Measurements from ENCODE around the gene MARS1. TPM values are rescaled to one million over a fixed set of nuclear protein-coding genes. Genes with fewer than 3 reads are reported as not detected.
"Not testable (repeated sequence)": the region's sequence is repeated elsewhere in the genome, so short reads cannot be mapped to it uniquely, and the experiment has no call there.

MARS1 gene
- total RNA-seq: 10 to 100 TPM; 37.7 to 81.1 (median 42.0) TPM

DNA sequence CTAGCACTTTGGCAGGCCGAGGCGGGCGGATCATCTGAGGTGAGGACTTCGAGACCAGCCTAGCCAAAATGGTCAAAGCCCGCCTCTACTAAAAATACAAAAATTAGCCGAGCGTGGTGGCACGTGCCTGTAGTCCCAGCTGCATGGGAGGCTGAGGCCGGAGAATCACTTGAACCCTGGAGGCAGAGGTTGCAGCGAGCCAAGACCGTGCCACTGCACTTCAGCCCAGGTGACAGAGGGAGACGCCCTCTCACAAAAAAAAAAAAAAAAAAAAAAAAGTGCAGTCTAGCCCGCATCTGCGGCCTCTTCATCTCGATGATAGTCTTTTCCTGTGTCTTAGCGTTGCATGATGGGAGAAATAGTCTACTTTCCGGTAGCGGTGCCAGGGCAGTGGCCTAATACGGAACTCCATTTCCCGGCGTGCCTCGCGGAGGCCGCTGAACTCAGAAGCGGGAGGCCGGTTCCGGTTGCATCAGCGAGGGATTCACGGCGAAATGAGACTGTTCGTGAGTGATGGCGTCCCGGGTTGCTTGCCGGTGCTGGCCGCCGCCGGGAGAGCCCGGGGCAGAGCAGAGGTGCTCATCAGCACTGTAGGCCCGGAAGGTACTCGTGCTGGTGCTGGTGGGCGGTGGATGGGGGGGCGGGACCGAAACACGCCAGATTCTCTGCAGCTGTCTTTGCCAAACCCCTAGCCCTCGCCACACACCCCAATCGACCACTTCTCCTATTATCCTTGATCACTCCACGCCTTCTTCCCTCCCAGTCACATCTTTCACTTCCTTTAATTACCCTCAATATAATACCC lies at the start of gene MARS1:
Gene MARS1 (plus strand): TSS at position 472 of the 805 bp plus-strand sequence. CDS start 23 bp downstream, at position 495.
- Histone ChIP-seq H3K36me3 (peaks cover 0 to 35% of the 10 kb centered on the region in 2 donors), H3K9me3 (no peaks in the 10 kb centered on the region), H3K4me3 (peak within 1 kb of the TSS; percentile 74 to 95 (median 76)), H3K27ac (peak within 1 kb of the TSS; percentile 83 to 86 (median 84)), H3K27me3 (no peaks in the 10 kb centered on the region), H3K4me1 (peaks cover 10 to 13% of the 10 kb centered on the region in 2 donors)
- in situ Hi-C loops (cut with MboI; ENCODE audit: low sequenced_read_pairs in 4 of 4) (no loop called here), intact Hi-C loops (cut with DNase I; ENCODE audit: low total_unique reads) (loop anchor here (1.0 to 2.0 kb wide), 2 partner anchors 33 to 59 kb away; partner anchors contain the start of genes DCTN2 and DDIT3)
- DNase-seq (peak; percentile 94 to 96), ATAC-seq (peak; percentile 100)
- TF ChIP-seq CTCF (IDR thresholded peaks at IDR 0.05 in 4 of 5, conservative IDR thresholded peaks at IDR 0.05 in 1 of 5) (no peak), POLR2A (IDR thresholded peaks at IDR 0.05) (peak; percentile 47 to 73)

GRCh38 chr12:57438400-57438799 lies 49.5 kb upstream of the MARS1 start:
- Histone ChIP-seq H3K4me3 (no peak overlapping the region), H3K9me3 (no peaks in the 10 kb centered on the region), H3K27me3 (no peaks in the 10 kb centered on the region), H3K27ac (no peak overlapping the region), H3K4me1 (no peaks in the 10 kb centered on the region), H3K36me3 (no peaks in the 10 kb centered on the region)
- no peak for ATAC-seq
- in situ Hi-C loops (cut with MboI; ENCODE audit: low sequenced_read_pairs in 4 of 4) (loop anchor here in 2 of 4 donors (10.0 to 25.0 kb wide), 2 partner anchors 176 to 194 kb away; partner anchors contain the start of gene STAC3 (in 1 of the 2)), intact Hi-C loops (cut with DNase I; ENCODE audit: low total_unique reads) (no loop called here)
- TF ChIP-seq POLR2A (IDR thresholded peaks at IDR 0.05) (no peak), CTCF (IDR thresholded peaks at IDR 0.05 in 4 of 5, conservative IDR thresholded peaks at IDR 0.05 in 1 of 5) (no peak)
- no peak for DNase-seq

DNA sequence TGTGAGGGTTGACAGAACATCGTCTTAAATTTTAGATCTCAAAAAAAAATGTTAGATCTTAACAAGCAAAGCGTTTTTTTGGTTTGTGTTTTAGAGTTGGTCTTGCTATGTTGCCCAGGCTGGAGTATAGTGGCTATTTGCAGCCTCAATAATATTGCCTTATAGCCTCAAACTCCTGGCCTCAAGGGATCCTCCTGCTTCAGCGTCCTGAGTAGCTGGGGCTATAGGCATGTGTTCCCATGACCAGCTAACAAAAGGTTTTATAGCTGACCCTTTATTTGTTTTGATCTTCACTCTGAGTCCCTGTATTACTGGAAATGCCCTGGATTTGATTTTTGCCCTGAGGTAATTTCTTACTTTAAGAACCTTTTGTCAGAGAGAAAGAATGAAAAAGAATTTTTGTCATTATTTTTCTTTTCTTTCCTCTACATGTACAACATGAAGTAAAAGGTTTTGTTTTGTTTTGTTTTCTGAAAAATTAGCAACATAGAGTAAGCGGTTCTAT lies 48.1 kb upstream of the MARS1 start:
- TF ChIP-seq CTCF (IDR thresholded peaks at IDR 0.05 in 4 of 5, conservative IDR thresholded peaks at IDR 0.05 in 1 of 5) (no peak), POLR2A (IDR thresholded peaks at IDR 0.05) (no peak)
- DNase-seq: no peak
- in situ Hi-C loops (cut with MboI; ENCODE audit: low sequenced_read_pairs in 4 of 4) (loop anchor here in 2 of 4 donors (10.0 to 25.0 kb wide), 2 partner anchors 178 to 195 kb away; partner anchors contain the start of gene STAC3 (in 1 of the 2)), intact Hi-C loops (cut with DNase I; ENCODE audit: low total_unique reads) (no loop called here)
- Histone ChIP-seq H3K27me3 (no peaks in the 10 kb centered on the region), H3K9me3 (no peaks in the 10 kb centered on the region), H3K4me3 (no peak overlapping the region), H3K36me3 (no peaks in the 10 kb centered on the region), H3K4me1 (no peaks in the 10 kb centered on the region), H3K27ac (no peak overlapping the region)
- ATAC-seq: no peak

GRCh38 chr12:57441393-57441792 lies 46.5 kb upstream of the MARS1 start:
- H3K27ac ChIP-seq; intact Hi-C loops (cut with DNase I; ENCODE audit: low total_unique reads); H3K4me1 ChIP-seq; H3K9me3 ChIP-seq; ATAC-seq; H3K36me3 ChIP-seq; H3K27me3 ChIP-seq; H3K4me3 ChIP-seq; DNase-seq: not testable (repeated sequence)
- in situ Hi-C loops (cut with MboI; ENCODE audit: low sequenced_read_pairs in 4 of 4): loop anchor here in 1 of 4 donors (25.0 kb wide), 1 partner anchor 179 kb away; the partner anchor contains the start of gene STAC3

GRCh38 chr12:57441846-57442427 lies 45.9 kb upstream of the MARS1 start:
- no peaks in the 10 kb centered on the region for H3K9me3 ChIP-seq
- no peaks in the 10 kb centered on the region for H3K4me1 ChIP-seq
- ATAC-seq: no peak
- no peak for TF ChIP-seq POLR2A (IDR thresholded peaks at IDR 0.05)
- no peak for TF ChIP-seq CTCF (IDR thresholded peaks at IDR 0.05 in 4 of 5, conservative IDR thresholded peaks at IDR 0.05 in 1 of 5)
- no peak overlapping the region for H3K27ac ChIP-seq
- H3K4me3 ChIP-seq: no peak overlapping the region
- intact Hi-C loops (cut with DNase I; ENCODE audit: low total_unique reads) (no loop called here), in situ Hi-C loops (cut with MboI; ENCODE audit: low sequenced_read_pairs in 4 of 4) (loop anchor here in 1 of 4 donors (25.0 kb wide), 1 partner anchor 180 kb away; the partner anchor contains the start of gene STAC3)
- H3K36me3 ChIP-seq: no peaks in the 10 kb centered on the region
- DNase-seq: no peak
- H3K27me3 ChIP-seq: no peaks in the 10 kb centered on the region

- H3K27me3 ChIP-seq; H3K9me3 ChIP-seq; intact Hi-C loops (cut with DNase I; ENCODE audit: low total_unique reads); H3K27ac ChIP-seq; DNase-seq; H3K4me3 ChIP-seq; H3K36me3 ChIP-seq; ATAC-seq; H3K4me1 ChIP-seq: not testable (repeated sequence)
- in situ Hi-C loops (cut with MboI; ENCODE audit: low sequenced_read_pairs in 4 of 4): loop anchor here in 1 of 4 donors (25.0 kb wide), 1 partner anchor 182 kb away; the partner anchor contains the start of gene STAC3
Measured at GRCh38 chr12:57444337-57444736, 43.5 kb upstream of the MARS1 start.

All from gastrocnemius medialis (tissue), 4 donors.